ENCODE data around the gene CYB561D1. TPM values are rescaled to one million over a fixed set of nuclear protein-coding genes. Genes with fewer than 3 reads are reported as not detected.

CYB561D1 gene
- total and polyA plus RNA-seq, 9 donors: 3.8 to 11.7 (median 9.3) TPM

DNA sequence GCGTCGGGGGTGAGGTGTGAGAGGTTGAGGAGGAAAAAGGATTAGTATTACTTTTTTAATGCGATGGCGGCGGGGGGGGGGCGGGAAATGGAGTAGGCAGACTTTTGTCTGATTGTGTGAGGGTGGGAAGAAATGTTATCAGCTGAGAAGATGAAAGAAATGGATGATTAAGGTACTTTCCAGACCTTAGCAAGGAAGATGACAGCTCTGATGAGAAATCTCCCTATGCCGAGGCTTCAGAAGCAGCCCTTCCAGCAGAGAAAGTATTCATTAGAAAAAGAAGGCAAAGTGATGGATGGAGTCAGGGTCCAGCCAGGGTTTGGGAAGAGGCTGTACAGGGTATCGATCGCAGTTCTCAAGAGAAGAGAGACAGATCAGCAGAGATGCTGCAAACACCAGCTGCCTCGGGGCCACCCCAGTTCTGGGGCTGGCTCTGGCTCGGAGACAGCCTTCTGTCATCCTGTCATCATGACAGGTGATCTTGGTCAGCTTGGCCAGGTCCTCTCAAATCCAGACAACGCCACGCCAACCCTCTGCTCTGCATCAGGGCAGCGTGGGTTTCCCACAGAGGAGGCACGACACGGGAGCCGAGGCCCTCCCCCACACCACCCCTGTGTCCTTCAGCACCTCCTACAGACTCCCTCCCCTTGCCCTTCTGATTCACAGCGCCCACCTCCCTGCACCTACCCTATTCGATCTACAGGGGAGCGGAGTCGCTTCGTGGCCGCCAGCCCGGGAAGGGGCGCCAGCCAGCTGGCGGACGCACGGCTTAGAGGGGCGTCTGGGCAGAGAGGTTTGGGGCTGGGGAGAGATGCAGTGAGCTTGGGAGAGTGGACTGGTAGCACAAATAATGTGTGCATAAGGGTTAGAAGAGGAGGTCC is 10.9 kb upstream of the CYB561D1 start:
- intact Hi-C loops (cut with DNase I): no loop called here

GRCh38 chr1:109483672-109484518 is 10.0 kb upstream of the CYB561D1 start, which contains the start of gene ATXN7L2:
Gene ATXN7L2 (plus strand): TSS chr1:109483905. CDS start chr1:109483954, 49 bp downstream.
- TF ChIP-seq, protein P1, sequence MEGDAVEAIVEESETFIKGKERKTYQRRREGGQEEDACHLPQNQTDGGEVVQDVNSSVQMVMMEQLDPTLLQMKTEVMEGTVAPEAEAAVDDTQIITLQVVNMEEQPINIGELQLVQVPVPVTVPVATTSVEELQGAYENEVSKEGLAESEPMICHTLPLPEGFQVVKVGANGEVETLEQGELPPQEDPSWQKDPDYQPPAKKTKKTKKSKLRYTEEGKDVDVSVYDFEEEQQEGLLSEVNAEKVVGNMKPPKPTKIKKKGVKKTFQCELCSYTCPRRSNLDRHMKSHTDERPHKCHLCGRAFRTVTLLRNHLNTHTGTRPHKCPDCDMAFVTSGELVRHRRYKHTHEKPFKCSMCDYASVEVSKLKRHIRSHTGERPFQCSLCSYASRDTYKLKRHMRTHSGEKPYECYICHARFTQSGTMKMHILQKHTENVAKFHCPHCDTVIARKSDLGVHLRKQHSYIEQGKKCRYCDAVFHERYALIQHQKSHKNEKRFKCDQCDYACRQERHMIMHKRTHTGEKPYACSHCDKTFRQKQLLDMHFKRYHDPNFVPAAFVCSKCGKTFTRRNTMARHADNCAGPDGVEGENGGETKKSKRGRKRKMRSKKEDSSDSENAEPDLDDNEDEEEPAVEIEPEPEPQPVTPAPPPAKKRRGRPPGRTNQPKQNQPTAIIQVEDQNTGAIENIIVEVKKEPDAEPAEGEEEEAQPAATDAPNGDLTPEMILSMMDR (IDR thresholded peaks at IDR 0.05): no peak
- TF ChIP-seq POLR2A (IDR thresholded peaks at IDR 0.05) (peak; percentile 47), EP300 (IDR thresholded peaks at IDR 0.05) (no peak)
- peak within 1 kb of the TSS; percentile 98 to 99 for H3K27ac ChIP-seq
- WGBS, 3 donors: 0 to 1% (median 0%) methylated on average over 32 to 73 of the region's 73 CpGs
- intact Hi-C loops (cut with DNase I): no loop called here
- peak within 1 kb of the TSS; percentile 77 for H3K4me3 ChIP-seq
- no peaks in the 10 kb centered on the region for H3K36me3 ChIP-seq
- H3K27me3 ChIP-seq: no peaks in the 10 kb centered on the region
- H3K9me3 ChIP-seq: no peaks in the 10 kb centered on the region
- DNase-seq: peak; percentile 93 to 95 (median 95)
- H3K4me1 ChIP-seq (ENCODE audit: insufficient read depth): peaks cover 4% of the 10 kb centered on the region

More for the DNA sequence above, 10.9 kb upstream of the CYB561D1 start:
- no peak overlapping the region for H3K27ac ChIP-seq
- peaks cover 4% of the 10 kb centered on the region for H3K4me1 ChIP-seq (ENCODE audit: insufficient read depth)
- DNase-seq: peak; percentile 47 to 75 (median 73)
- H3K27me3 ChIP-seq: no peaks in the 10 kb centered on the region
- H3K36me3 ChIP-seq: no peaks in the 10 kb centered on the region
- 8 to 13% (median 11%) methylated on average over 29 of the region's 29 CpGs for WGBS, 3 donors
- TF ChIP-seq EP300 (IDR thresholded peaks at IDR 0.05) (no peak), POLR2A (IDR thresholded peaks at IDR 0.05) (no peak)
- TF ChIP-seq, protein P1 (IDR thresholded peaks at IDR 0.05): no peak
- H3K9me3 ChIP-seq: no peaks in the 10 kb centered on the region
- H3K4me3 ChIP-seq: peak overlapping the region; percentile 36

DNA sequence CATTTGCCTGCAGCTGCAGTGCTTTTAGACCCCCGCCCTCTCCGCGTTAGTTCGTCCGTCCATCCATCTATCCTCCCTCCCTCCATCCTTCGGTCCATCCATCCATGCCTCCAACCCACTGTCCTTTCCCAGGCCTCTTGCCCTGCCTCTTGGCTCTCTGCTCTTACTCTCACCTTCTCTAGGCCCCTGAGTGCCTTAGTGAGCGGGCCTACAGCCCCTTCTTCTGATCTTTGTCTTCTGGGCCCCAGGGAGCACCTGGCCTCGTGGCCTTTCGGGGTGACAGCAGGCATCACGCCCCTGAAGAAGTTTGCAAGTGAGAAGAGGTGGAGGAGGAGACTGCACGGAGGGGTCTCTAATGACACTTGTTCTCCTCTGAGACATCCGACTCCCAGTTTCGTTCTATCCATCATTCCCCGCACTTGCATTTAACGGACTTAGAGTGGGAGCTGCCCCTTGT is 9.3 kb upstream of the CYB561D1 start:
- H3K27ac ChIP-seq: peak overlapping the region; percentile 98 to 99
- intact Hi-C loops (cut with DNase I): no loop called here
- TF ChIP-seq, protein P1 (IDR thresholded peaks at IDR 0.05): no peak
- TF ChIP-seq POLR2A (IDR thresholded peaks at IDR 0.05) (no peak), EP300 (IDR thresholded peaks at IDR 0.05) (no peak)

GRCh38 chr1:109485001-109485400 is 8.9 kb upstream of the CYB561D1 start:
- Histone ChIP-seq H3K27me3 (no peaks in the 10 kb centered on the region), H3K9me3 (no peaks in the 10 kb centered on the region), H3K27ac (no peak overlapping the region), H3K4me3 (no peak overlapping the region), H3K36me3 (no peaks in the 10 kb centered on the region), H3K4me1 (ENCODE audit: insufficient read depth) (peaks cover 4% of the 10 kb centered on the region)
- intact Hi-C loops (cut with DNase I): no loop called here
- WGBS, 3 donors: 16 to 26% (median 26%) methylated on average over 3 of the region's 3 CpGs
- no peak for DNase-seq
- TF ChIP-seq POLR2A (IDR thresholded peaks at IDR 0.05): no peak

More for the DNA sequence above, 9.3 kb upstream of the CYB561D1 start:
- Histone ChIP-seq H3K36me3 (no peaks in the 10 kb centered on the region), H3K9me3 (no peaks in the 10 kb centered on the region), H3K4me3 (peak overlapping the region; percentile 77), H3K27me3 (no peaks in the 10 kb centered on the region), H3K4me1 (ENCODE audit: insufficient read depth) (peaks cover 4% of the 10 kb centered on the region)
- 15 to 18% (median 16%) methylated on average over 15 of the region's 15 CpGs for WGBS, 3 donors
- DNase-seq: no peak
